ENCODE measurements around the gene RYR1.
"Not testable (repeated sequence)": the region's sequence is repeated elsewhere in the genome, so short reads cannot be mapped to it uniquely, and the experiment has no call there.

The RYR1 gene

DNA sequence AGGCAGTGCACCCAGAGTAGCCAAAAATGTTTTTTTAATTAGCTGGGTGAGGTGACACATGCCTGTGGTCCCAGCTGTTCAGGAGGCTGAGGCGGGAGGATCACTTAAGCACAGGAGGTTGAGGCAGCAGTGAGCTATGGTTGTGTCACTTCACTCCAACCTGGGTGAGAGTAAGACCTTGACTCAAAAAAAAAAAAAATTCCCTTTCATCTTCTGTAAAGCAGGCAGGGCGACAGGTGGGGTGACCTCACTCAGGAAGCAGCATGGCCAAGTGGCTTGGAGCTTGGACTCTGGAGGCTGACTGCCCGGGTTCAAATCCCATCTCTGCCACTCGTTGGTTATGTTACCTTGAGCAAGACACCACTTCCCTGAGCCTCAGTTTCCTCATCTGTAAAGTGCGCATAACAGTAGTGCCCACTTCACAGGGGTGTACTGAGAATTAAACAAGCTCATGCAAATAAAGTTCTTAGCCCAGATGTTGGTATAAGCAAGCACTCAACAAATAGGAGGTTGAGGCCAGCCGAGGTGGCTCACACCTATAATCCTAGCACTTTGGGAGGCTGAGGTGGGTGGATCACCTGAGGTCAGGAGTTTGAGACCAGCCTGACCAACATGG, 136.0 kb downstream of the RYR1 start:
- Histone ChIP-seq H3K9me3 (ENCODE audit: control insufficient read depth, insufficient read depth, low read length) (no peaks in the 10 kb centered on the region), H3K9ac (ENCODE audit: low read depth, low read length) (no peak overlapping the region), H3K27ac (ENCODE audit: low read depth, low read length) (no peak overlapping the region), H3K4me1 (ENCODE audit: control insufficient read depth, insufficient read depth, low read length) (no peaks in the 10 kb centered on the region), H3K4me3 (ENCODE audit: low read depth, low read length) (no peak overlapping the region), H3K36me3 (ENCODE audit: control insufficient read depth, insufficient read depth, low read length) (peaks cover 2% of the 10 kb centered on the region; the same call in 1 of the 2 replicates), H3K27me3 (ENCODE audit: control insufficient read depth, insufficient read depth, low read length) (peaks cover 13% of the 10 kb centered on the region)

GRCh38 chr19:38571682-38572081, 138.2 kb downstream of the RYR1 start:
- Histone ChIP-seq H3K9me3 (ENCODE audit: control insufficient read depth, insufficient read depth, low read length) (no peaks in the 10 kb centered on the region), H3K27ac (ENCODE audit: low read depth, low read length) (no peak overlapping the region), H3K27me3 (ENCODE audit: control insufficient read depth, insufficient read depth, low read length) (no peaks in the 10 kb centered on the region), H3K4me1 (ENCODE audit: control insufficient read depth, insufficient read depth, low read length) (no peaks in the 10 kb centered on the region), H3K36me3 (ENCODE audit: control insufficient read depth, insufficient read depth, low read length) (peaks cover 9% of the 10 kb centered on the region), H3K4me3 (ENCODE audit: low read depth, low read length) (no peak overlapping the region), H3K9ac (ENCODE audit: low read depth, low read length) (no peak overlapping the region)

DNA sequence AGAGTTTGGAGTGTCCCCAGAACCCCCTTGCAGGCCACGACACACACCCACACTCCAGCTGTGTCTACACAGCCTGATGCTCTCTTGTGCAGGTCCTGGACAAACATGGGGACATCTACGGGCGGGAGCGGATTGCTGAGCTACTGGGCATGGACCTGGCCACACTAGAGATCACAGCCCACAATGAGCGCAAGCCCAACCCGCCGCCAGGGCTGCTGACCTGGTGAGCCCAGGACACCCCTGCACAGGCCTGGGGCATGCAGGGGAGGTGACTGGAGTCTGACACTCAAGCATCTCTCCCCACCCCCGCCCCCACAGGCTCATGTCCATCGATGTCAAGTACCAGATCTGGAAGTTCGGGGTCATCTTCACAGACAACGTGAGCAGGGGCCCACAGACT, 144.3 kb downstream of the RYR1 start:
- no peak overlapping the region for H3K9ac ChIP-seq (ENCODE audit: low read depth, low read length)
- no peaks in the 10 kb centered on the region for H3K9me3 ChIP-seq (ENCODE audit: control insufficient read depth, insufficient read depth, low read length)
- no peaks in the 10 kb centered on the region for H3K4me1 ChIP-seq (ENCODE audit: control insufficient read depth, insufficient read depth, low read length)
- H3K36me3 ChIP-seq (ENCODE audit: control insufficient read depth, insufficient read depth, low read length), result peaks cover 9% of the 10 kb centered on the region
- no peak overlapping the region for H3K27ac ChIP-seq (ENCODE audit: low read depth, low read length)
- H3K27me3 ChIP-seq (ENCODE audit: control insufficient read depth, insufficient read depth, low read length), result no peaks in the 10 kb centered on the region
- H3K4me3 ChIP-seq (ENCODE audit: low read depth, low read length), result no peak overlapping the region

GRCh38 chr19:38579304-38579703, 145.8 kb downstream of the RYR1 start:
- H3K9me3 ChIP-seq (ENCODE audit: control insufficient read depth, insufficient read depth, low read length); H3K4me3 ChIP-seq (ENCODE audit: low read depth, low read length); H3K4me1 ChIP-seq (ENCODE audit: control insufficient read depth, insufficient read depth, low read length); H3K36me3 ChIP-seq (ENCODE audit: control insufficient read depth, insufficient read depth, low read length); H3K27ac ChIP-seq (ENCODE audit: low read depth, low read length); H3K27me3 ChIP-seq (ENCODE audit: control insufficient read depth, insufficient read depth, low read length); H3K9ac ChIP-seq (ENCODE audit: low read depth, low read length): not testable (repeated sequence)

DNA sequence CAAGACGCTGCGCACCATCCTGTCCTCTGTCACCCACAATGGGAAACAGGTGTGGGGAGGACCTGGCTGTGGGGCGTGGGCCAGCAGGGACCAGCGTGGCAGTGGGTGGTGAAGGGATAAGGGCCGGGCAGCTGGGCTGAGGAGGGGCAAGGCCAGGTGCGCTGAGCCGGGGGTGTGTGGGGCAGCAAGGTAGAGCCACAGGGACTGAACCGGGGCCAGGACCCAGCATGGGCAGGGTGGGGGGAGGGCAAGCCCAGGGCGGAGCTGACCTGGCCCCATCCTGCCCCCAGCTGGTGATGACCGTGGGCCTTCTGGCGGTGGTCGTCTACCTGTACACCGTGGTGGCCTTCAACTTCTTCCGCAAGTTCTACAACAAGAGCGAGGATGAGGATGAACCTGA, 146.6 kb downstream of the RYR1 start:
- Histone ChIP-seq H3K4me3 (ENCODE audit: low read depth, low read length) (no peak overlapping the region), H3K27ac (ENCODE audit: low read depth, low read length) (no peak overlapping the region), H3K27me3 (ENCODE audit: control insufficient read depth, insufficient read depth, low read length) (no peaks in the 10 kb centered on the region), H3K36me3 (ENCODE audit: control insufficient read depth, insufficient read depth, low read length) (peaks cover 11% of the 10 kb centered on the region), H3K9me3 (ENCODE audit: control insufficient read depth, insufficient read depth, low read length) (no peaks in the 10 kb centered on the region), H3K4me1 (ENCODE audit: control insufficient read depth, insufficient read depth, low read length) (no peaks in the 10 kb centered on the region), H3K9ac (ENCODE audit: low read depth, low read length) (no peak overlapping the region)

DNA sequence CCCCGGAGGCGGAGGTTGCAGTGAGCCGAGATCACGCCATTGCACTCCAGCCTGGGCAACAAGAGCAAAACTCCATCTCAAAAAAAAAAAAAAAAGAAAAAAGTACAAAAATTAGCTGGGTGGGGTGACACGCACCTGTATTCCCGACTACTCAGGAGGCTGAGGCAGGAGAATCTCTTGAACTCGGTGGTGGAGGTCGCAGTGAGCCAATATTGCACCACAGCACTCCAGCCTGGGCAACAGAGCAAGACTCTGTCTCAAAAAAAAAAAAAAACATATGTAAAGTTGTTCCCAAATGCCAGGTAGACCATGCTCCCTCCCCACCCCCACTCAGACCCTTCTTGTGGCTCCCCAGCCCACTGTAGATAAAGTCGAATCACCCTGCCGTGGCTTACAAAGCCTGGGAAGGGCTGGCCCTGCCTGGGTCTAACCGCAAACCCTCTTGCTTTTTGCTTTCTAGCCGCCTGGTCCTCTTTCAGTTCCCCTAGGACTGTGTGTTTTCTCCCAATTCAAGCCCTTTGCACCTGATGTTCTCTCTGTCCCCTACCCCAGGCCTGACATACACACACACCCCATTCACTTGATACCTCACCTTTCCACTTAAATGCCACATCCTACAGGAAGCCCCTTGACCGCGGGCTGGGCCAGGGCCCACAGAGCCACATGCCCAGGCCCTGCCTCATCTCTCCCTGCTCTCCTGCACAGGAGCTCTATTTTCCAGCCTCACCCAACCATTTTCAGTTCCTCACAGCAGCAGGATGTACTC, 149.9 kb downstream of the RYR1 start:
- Histone ChIP-seq H3K27ac (ENCODE audit: low read depth, low read length) (no peak overlapping the region), H3K9me3 (ENCODE audit: control insufficient read depth, insufficient read depth, low read length) (no peaks in the 10 kb centered on the region), H3K9ac (ENCODE audit: low read depth, low read length) (no peak overlapping the region), H3K4me3 (ENCODE audit: low read depth, low read length) (no peak overlapping the region), H3K27me3 (ENCODE audit: control insufficient read depth, insufficient read depth, low read length) (no peaks in the 10 kb centered on the region), H3K4me1 (ENCODE audit: control insufficient read depth, insufficient read depth, low read length) (no peaks in the 10 kb centered on the region), H3K36me3 (ENCODE audit: control insufficient read depth, insufficient read depth, low read length) (peaks cover 24% of the 10 kb centered on the region)

GRCh38 chr19:38583985-38584305, 150.5 kb downstream of the RYR1 start:
- Histone ChIP-seq H3K36me3 (ENCODE audit: control insufficient read depth, insufficient read depth, low read length) (peaks cover 24% of the 10 kb centered on the region), H3K27me3 (ENCODE audit: control insufficient read depth, insufficient read depth, low read length) (no peaks in the 10 kb centered on the region), H3K9ac (ENCODE audit: low read depth, low read length) (no peak overlapping the region), H3K4me3 (ENCODE audit: low read depth, low read length) (no peak overlapping the region), H3K9me3 (ENCODE audit: control insufficient read depth, insufficient read depth, low read length) (no peaks in the 10 kb centered on the region), H3K27ac (ENCODE audit: low read depth, low read length) (no peak overlapping the region), H3K4me1 (ENCODE audit: control insufficient read depth, insufficient read depth, low read length) (no peaks in the 10 kb centered on the region)

DNA sequence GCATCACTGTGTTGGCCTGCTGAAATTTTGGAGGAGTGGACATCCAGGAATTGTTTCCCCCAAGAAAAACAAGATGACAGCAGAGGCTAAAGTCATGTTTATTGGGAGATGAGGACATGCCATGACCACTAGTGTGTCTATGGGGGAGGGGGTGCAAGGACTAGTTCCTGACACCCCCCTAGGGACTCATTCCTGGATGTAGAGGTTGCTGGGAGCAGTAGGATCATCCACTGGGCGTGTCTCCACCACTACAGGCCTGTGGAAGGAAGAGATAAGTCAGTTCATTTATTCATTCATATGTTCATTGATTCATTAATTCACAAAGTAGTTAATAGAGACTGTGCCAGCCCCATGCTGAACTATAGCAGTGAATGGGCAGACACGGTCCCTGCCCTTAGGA, 154.1 kb downstream of the RYR1 start:
- no peaks in the 10 kb centered on the region for H3K9me3 ChIP-seq (ENCODE audit: control insufficient read depth, insufficient read depth, low read length)
- H3K4me3 ChIP-seq (ENCODE audit: low read depth, low read length), result no peak overlapping the region
- no peaks in the 10 kb centered on the region for H3K27me3 ChIP-seq (ENCODE audit: control insufficient read depth, insufficient read depth, low read length)
- H3K9ac ChIP-seq (ENCODE audit: low read depth, low read length), result no peak overlapping the region
- no peaks in the 10 kb centered on the region for H3K4me1 ChIP-seq (ENCODE audit: control insufficient read depth, insufficient read depth, low read length)
- no peak overlapping the region for H3K27ac ChIP-seq (ENCODE audit: low read depth, low read length)
- H3K36me3 ChIP-seq (ENCODE audit: control insufficient read depth, insufficient read depth, low read length), result peaks cover 24% of the 10 kb centered on the region

DNA sequence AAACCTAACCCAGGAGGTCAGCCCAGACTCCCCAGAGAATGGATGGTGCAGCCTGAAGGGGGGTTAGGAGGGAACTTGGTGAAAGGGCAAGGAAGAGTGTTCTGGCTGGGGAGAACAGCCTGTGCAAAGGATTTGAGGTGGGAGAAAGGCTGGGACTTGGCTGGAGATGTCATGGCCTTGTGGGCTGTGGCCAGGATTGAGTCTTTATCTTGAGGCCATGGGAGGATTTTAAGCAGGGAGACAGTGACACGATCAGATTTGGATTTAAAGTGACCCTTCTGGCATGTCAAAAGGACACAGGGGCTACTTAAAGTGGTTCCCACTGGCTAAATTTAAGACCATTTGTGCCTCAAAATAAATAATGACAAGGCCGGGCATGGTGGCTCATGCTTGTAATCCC, 154.6 kb downstream of the RYR1 start:
- peaks cover 24% of the 10 kb centered on the region for H3K36me3 ChIP-seq (ENCODE audit: control insufficient read depth, insufficient read depth, low read length)
- no peak overlapping the region for H3K27ac ChIP-seq (ENCODE audit: low read depth, low read length)
- H3K9ac ChIP-seq (ENCODE audit: low read depth, low read length), result no peak overlapping the region
- H3K4me3 ChIP-seq (ENCODE audit: low read depth, low read length), result no peak overlapping the region
- no peaks in the 10 kb centered on the region for H3K27me3 ChIP-seq (ENCODE audit: control insufficient read depth, insufficient read depth, low read length)
- H3K9me3 ChIP-seq (ENCODE audit: control insufficient read depth, insufficient read depth, low read length), result no peaks in the 10 kb centered on the region
- H3K4me1 ChIP-seq (ENCODE audit: control insufficient read depth, insufficient read depth, low read length), result no peaks in the 10 kb centered on the region

DNA sequence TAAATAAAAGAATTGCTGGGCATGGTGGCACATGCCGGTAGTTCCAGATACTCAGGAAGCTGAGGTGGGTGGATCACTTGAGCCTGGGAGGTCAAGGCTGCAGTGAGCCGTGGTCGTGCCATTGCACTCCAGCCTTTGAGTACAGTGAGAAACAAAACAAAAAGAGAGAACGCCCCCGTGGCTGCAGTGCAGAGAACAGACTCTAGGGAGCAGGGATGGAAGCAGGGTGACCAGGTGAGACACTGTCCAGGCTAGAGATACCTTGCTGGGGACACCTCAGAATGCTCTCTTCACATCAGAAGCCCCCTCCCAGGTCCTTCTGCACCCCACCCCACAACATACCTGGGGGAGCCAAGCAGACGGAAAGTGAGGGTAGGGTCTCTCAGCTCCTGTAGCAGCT, 159.4 kb downstream of the RYR1 start:
- H3K9ac ChIP-seq (ENCODE audit: low read depth, low read length), result no peak overlapping the region
- H3K36me3 ChIP-seq (ENCODE audit: control insufficient read depth, insufficient read depth, low read length), result peaks cover 3% of the 10 kb centered on the region
- no peaks in the 10 kb centered on the region for H3K27me3 ChIP-seq (ENCODE audit: control insufficient read depth, insufficient read depth, low read length)
- H3K9me3 ChIP-seq (ENCODE audit: control insufficient read depth, insufficient read depth, low read length), result no peaks in the 10 kb centered on the region
- H3K4me3 ChIP-seq (ENCODE audit: low read depth, low read length), result no peak overlapping the region
- no peak overlapping the region for H3K27ac ChIP-seq (ENCODE audit: low read depth, low read length)
- no peaks in the 10 kb centered on the region for H3K4me1 ChIP-seq (ENCODE audit: control insufficient read depth, insufficient read depth, low read length)

DNA sequence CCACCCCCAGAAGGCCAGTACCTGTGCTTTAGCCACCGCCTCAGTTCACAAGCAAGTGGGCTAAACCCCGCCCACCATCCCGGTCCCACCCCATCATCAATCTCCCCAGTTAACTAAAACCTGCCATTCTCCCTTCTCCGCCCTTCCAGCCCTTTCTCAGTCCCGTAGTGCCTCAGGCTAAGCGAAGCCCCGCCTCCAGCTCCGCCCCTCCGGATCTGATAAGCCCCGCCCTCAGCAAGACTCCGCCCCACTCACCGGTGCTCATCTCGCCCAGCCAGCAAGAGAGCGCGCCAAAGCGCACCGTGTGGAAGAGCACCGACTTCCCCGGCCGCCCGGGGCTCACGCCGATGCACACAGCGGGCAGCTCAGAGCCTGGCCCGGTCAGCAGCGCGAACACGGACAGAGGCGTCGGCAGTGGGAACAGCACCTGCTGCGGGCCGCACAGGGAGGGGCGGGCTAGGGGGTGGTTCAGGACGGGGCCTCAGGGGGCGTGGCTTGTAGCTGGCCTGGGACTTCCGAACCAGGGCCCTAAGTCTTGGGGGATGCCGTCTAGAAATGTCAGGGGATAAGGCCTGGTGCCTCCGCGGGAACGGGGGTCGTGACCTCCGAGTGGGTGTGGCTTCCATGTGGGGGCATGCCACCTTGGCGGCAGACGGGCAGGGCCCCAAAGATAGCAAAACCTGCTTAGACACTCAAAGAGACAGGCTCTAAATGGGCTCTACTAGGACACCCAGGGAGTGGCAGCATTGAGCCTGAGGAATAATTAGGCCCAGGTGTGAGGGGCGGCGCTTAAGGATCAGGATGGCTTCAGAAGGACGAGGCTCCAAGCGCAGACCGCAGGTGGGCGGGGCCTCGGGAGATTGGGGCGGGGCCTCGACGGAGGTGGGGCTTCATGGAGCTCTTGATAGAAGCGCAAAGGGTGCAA, 162.8 kb downstream of the RYR1 start:
- Histone ChIP-seq H3K27me3 (ENCODE audit: control insufficient read depth, insufficient read depth, low read length) (no peaks in the 10 kb centered on the region), H3K9ac (ENCODE audit: low read depth, low read length) (no peak overlapping the region; the same call in 1 of the 2 replicates), H3K4me3 (ENCODE audit: low read depth, low read length) (peak overlapping the region; percentile 73), H3K36me3 (ENCODE audit: control insufficient read depth, insufficient read depth, low read length) (no peaks in the 10 kb centered on the region), H3K9me3 (ENCODE audit: control insufficient read depth, insufficient read depth, low read length) (no peaks in the 10 kb centered on the region), H3K27ac (ENCODE audit: low read depth, low read length) (peak overlapping the region; percentile 78), H3K4me1 (ENCODE audit: control insufficient read depth, insufficient read depth, low read length) (no peaks in the 10 kb centered on the region)
